ENCODE measurements around the gene TNC. TPM values are rescaled to one million over a fixed set of nuclear protein-coding genes. Genes with fewer than 3 reads are reported as not detected.

Gene TNC
- total and polyA plus RNA-seq, 8 donors: 0.31 to 12.5 (median 1.4) TPM

- FAIRE-seq (no peak), ATAC-seq (no peak), DNase-seq (no peak)
- intact Hi-C loops (cut with DNase I): no loop called here
- Histone ChIP-seq H3K27me3 (no peaks in the 10 kb centered on the region), H3K9me3 (no peaks in the 10 kb centered on the region), H3K4me3 (no peak overlapping the region), H3K36me3 (no peaks in the 10 kb centered on the region), H3K27ac (no peak overlapping the region), H3K4me1 (no peaks in the 10 kb centered on the region)
- TF ChIP-seq CTCF (IDR thresholded peaks at IDR 0.05): no peak
- WGBS, 2 donors: 3 to 14% methylated on average over 1 of the region's 1 CpG
Measured at GRCh38 chr9:115161446-115161845, 43.5 kb upstream of the TNC start.

GRCh38 chr9:115158661-115159481 lies 40.9 kb upstream of the TNC start:
- H3K9me3 ChIP-seq: no peaks in the 10 kb centered on the region
- FAIRE-seq (no peak), ATAC-seq (no peak), DNase-seq (no peak)
- WGBS, 2 donors: 54 to 72% methylated on average over 8 of the region's 8 CpGs
- TF ChIP-seq CTCF (IDR thresholded peaks at IDR 0.05): no peak
- H3K4me1 ChIP-seq: no peaks in the 10 kb centered on the region
- no peak overlapping the region for H3K4me3 ChIP-seq
- intact Hi-C loops (cut with DNase I): no loop called here
- H3K27me3 ChIP-seq: no peaks in the 10 kb centered on the region
- no peaks in the 10 kb centered on the region for H3K36me3 ChIP-seq
- no peak overlapping the region for H3K27ac ChIP-seq

- Histone ChIP-seq H3K4me3 (no peak overlapping the region), H3K27me3 (no peaks in the 10 kb centered on the region), H3K4me1 (no peaks in the 10 kb centered on the region), H3K9me3 (no peaks in the 10 kb centered on the region), H3K36me3 (no peaks in the 10 kb centered on the region), H3K27ac (peak overlapping the region in 1 of 4 donors; percentile 10)
- DNase-seq: no peak
- intact Hi-C loops (cut with DNase I): no loop called here
- 40 to 56% methylated on average over 2 of the region's 2 CpGs for WGBS, 2 donors
- FAIRE-seq: peak; percentile 60
- ATAC-seq: peak in 2 of 4 donors; percentile 59 to 66
- no peak for TF ChIP-seq CTCF (IDR thresholded peaks at IDR 0.05)
Measured at GRCh38 chr9:115157245-115157674, 39.3 kb upstream of the TNC start.

GRCh38 chr9:115155037-115155436 lies 37.1 kb upstream of the TNC start:
- Histone ChIP-seq H3K27ac (no peak overlapping the region), H3K9me3 (no peaks in the 10 kb centered on the region), H3K4me1 (no peaks in the 10 kb centered on the region), H3K27me3 (no peaks in the 10 kb centered on the region), H3K36me3 (no peaks in the 10 kb centered on the region), H3K4me3 (no peak overlapping the region)
- 61 to 67% methylated on average over 4 of the region's 4 CpGs for WGBS, 2 donors
- no peak for FAIRE-seq
- no peak for DNase-seq
- intact Hi-C loops (cut with DNase I): no loop called here
- no peak for TF ChIP-seq CTCF (IDR thresholded peaks at IDR 0.05)
- no peak for ATAC-seq

GRCh38 chr9:115154617-115155016 lies 36.7 kb upstream of the TNC start:
- FAIRE-seq (no peak), ATAC-seq (no peak), DNase-seq (no peak)
- no peaks in the 10 kb centered on the region for H3K4me1 ChIP-seq
- no peaks in the 10 kb centered on the region for H3K27me3 ChIP-seq
- no peaks in the 10 kb centered on the region for H3K36me3 ChIP-seq
- intact Hi-C loops (cut with DNase I): no loop called here
- no peak overlapping the region for H3K4me3 ChIP-seq
- H3K9me3 ChIP-seq: no peaks in the 10 kb centered on the region
- no peak overlapping the region for H3K27ac ChIP-seq
- no peak for TF ChIP-seq CTCF (IDR thresholded peaks at IDR 0.05)

Data from pancreas (tissue), 10 donors.